ENCODE results near the gene SSBP3.
"Not testable (repeated sequence)": the region's sequence is repeated elsewhere in the genome, so short reads cannot be mapped to it uniquely, and the experiment has no call there.

SSBP3 gene

DNA sequence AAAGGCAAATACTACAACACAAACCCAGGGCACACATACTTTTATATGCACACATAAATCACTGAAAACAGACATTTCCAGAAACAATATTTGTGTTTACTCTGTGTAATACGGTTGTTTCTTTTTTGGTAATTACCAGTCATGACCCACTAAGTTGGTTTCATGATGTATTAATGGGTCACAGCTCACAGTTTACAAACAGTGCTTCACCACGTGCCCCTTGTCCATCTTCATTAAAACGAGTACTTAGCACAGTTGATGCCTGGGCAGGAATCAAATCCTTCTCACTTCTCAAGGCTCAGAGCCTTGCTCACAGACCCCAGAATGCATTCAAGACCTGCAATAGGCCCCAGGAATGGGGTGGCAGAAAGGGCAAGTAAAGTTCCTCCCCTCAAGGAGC lies 13.8 kb downstream of the SSBP3 start:
- DNase-seq (ENCODE audit: low read depth) = no peak

DNA sequence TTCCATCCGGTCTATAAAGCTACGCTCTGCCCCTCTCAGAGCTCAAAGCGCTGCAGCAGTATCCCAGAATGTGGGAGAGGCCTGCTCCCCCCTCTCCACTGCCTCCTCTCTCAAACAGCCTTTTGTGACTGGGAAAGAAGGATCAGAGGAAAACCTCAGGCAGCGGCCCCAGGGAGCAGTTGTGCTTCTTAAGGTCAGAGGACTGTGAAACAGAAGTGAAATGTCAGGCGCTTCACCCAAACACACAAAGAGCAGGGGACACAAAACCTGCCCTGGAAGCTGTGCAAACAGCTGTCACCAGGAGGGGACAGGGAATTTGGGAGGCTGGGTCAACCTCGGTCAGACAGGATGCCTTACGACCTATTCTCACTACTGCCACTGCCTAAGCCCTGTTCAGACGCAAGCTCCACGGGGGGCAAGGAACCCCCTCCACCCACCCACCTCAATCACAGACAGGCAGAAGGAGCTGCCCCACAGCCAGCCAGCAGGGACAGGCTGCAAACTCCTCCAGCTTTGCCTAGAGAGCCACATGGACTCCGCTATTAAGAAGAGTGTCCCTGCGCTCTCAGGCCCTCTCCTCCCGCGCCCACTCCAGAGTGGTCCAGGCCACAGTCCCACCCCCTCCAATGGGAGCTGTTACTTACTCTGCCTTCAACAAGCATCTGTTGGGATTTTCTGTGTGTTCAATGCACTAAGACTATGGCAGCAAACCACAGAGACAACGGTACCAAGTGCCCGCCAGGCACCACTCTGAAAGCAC lies 14.6 kb downstream of the SSBP3 start:
- no peak for DNase-seq (ENCODE audit: low read depth)

DNA sequence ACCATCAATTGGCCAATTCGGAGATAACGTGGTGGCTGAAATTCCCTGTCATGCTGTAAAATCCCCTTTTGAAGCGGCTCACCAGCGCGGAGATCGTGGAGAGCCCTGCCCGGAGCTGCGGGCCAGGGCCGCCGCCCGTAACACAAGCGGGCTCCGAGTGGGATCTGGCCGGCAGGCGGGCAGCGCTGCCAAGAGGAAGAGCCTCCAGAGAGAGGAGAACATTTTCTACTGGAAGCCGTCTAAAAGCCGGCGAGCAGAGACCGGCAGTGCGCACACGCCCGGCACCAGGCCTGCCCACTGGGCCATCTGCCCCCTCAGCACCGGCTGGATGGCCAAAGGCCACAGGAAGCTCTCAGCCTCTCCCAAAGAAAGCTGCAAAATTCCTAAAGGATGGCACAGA lies 15.5 kb downstream of the SSBP3 start:
- no peak for DNase-seq (ENCODE audit: low read depth)

DNA sequence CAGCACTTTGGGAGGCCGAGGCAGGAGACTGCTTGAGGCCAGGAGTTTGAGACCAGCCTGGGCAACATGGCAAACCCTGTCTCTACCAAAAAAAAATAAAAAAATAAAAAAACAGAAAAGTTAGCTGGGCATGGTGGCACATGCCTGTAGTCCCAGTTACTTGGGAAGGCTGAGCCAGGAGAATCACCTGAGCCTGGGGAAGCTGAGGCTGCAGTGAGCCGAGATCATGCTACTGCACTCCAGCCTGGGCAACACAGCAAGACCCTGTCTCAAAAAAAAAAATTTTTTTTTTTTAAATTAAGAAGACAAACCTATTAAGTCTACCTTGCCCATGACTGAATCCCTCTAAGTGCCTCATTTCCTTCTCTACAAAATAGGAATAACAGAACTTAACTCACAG lies 16.6 kb downstream of the SSBP3 start:
- not testable (repeated sequence) for DNase-seq (ENCODE audit: low read depth)

DNA sequence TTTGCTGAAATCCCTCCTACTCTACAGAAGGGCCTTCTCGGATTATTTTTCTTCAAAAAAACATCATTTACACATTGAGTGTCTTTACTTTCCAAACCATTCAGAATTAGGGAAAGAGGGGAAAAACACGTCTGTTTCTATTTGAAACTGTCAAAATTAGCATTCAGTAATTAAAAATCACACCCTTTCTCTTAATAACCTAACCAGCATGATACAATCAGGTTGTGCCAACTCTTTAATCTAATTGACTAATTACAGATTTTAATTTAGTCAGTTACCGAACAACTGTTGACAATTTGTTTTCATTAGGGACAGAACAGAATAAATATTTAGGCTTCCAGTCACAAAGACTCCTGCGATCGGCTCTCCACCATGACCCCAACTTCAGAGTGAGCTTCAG lies 18.8 kb downstream of the SSBP3 start:
- DNase-seq (ENCODE audit: low read depth) = no peak

DNA sequence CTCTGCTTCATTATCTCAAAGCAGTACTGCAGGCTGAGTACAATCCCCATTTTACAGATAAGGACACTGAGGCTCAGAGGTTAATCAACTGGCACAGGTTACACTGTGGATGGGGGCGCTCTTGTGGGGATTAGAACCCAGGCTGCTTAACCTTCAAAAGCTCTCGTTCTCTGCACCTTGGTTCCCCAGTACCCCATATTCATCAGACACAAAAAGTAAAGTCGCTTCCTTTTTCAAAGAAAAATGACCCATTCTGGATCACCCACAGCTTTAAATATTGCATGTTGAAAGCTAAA lies 20.5 kb downstream of the SSBP3 start:
- DNase-seq (ENCODE audit: low read depth) = no peak

DNA sequence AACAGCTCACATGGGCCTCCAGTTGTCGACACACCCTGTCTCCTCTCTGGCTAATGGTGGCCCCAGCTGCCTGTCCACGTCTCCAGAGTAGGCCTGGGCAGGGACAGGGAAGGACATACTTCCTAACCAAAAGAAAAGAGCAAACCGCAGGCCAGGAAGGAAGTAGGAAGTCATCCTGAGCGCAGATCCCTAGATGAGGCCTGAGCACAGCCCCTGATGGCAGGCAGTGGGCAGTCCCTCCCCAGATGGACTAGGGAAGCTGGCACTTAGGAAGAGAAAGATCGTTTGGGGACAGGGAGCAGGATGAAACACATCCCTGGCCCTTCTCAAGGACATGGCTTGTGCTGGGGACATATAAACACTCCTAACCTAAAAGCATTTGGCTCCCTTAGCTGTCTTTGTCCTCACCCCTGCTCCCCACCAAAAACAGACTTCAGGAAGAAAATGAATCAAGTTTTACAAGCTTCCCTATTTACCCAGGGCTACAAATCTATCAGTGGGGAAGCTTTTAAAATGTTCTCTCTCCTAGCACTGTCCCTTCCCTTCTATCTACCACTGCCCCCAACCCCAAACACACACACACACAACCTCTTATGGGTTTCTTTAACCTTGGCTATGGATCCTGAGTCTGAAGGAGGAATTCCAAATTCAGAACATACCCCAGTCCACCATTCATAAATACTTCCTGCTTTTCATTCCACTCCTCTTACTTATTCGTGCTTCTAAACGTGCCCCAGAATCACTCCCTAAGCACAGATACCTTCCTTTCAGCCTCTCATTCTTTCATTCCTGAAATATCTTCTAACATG lies 21.1 kb downstream of the SSBP3 start:
- no peak for DNase-seq (ENCODE audit: low read depth)

DNA sequence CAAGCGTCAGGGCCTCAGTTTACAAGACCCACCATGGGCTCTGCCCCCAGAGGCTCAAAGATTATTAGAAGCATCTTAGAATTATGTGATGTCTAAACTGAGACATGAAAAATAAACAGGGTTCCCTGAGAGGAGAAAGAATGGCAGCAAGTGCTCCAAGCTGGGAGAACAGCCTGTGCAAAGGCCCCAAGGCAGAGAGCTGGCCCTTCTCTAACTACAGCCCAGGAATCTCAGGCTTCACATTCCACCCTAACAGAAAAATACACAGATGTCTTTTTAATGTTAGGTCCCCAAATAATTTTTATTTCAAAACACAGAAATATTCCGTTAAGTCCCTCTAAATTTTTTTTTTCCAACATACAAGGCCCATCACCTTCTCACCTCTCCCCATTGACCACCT lies 21.7 kb downstream of the SSBP3 start:
- DNase-seq (ENCODE audit: low read depth) = no peak

DNA sequence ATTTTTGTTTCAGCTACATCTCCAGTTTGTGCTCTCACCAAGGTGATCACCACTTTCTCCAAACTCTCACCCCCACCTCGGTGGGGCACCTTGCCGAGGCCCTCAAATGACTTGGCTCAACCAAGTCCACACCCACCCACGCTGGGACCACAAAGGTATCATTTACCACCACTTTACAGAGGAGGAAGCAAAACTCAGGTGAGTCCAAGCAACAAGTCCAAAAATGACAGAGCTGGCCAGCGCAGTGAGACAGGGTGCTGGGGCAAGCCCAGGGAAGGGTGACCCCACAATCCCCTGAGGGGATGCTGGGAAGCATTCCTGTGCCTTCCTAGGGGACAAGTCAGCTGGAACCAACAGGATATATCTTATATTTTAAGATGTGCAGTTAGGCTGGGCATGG lies 24.7 kb downstream of the SSBP3 start:
- no peak for DNase-seq (ENCODE audit: low read depth)

DNA sequence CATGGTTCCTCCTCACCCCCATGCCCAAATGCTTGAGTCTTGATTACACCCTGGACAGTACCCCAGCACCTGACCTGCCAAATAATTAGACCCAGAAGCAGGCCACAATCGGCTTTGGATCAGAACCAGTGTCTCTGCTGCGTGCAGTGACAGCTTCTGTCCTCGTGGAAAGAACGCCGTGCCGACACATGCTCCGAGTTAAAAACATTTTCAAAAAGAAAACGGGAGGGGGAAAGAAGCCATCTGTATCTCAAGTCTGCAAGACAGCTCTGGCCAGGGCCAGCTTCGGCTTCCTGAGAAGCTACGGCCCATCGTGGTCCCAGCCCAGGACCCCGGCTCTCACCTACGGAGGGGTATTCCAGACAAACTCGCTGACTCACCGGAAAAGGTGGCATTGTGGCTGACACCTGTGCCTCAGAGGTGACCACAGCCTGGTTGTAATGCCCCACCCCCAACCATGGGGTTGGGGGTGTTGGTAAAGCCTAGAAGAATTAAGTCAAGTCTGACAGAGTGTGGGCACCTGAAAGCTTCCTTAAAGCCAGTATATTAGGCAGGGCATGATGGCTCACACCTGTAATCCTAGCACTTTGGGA lies 25.8 kb downstream of the SSBP3 start:
- DNase-seq (ENCODE audit: low read depth) = peak; percentile 24

DNA sequence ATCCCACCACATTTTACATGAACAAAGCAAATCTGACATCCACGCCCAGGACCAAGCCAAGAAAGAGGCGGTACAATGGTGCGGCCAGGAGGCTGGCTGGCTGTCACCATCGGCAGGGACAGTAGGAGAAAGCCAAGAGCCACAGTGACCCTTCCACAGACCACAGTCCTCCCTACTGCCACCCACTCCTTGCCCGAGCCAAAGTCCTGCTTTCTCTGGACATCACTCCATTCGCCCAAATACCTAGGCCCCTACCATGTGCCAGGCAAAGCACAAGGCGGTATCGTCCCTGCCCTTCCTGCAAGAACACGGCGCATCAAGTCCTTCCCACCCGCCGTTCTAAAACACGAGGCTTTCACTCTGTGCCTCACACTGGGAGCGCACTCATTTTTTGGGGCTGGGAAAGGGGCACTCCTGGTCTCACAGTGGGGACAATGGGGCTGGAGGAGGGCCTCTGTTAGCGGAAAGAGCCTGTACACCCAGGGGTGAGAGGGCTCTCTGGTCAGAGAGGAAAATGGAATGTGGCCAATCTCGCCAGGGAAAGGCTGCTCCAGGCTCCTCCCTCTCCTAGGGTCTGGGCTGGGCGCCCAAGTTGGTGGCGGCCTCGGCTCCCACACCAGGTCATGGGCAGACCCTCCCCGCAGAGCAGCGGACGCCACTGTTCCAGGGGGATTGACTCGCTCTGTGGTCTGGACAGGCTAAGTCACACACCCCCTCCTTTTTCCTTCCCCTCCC lies 26.5 kb downstream of the SSBP3 start:
- DNase-seq (ENCODE audit: low read depth) = no peak

DNA sequence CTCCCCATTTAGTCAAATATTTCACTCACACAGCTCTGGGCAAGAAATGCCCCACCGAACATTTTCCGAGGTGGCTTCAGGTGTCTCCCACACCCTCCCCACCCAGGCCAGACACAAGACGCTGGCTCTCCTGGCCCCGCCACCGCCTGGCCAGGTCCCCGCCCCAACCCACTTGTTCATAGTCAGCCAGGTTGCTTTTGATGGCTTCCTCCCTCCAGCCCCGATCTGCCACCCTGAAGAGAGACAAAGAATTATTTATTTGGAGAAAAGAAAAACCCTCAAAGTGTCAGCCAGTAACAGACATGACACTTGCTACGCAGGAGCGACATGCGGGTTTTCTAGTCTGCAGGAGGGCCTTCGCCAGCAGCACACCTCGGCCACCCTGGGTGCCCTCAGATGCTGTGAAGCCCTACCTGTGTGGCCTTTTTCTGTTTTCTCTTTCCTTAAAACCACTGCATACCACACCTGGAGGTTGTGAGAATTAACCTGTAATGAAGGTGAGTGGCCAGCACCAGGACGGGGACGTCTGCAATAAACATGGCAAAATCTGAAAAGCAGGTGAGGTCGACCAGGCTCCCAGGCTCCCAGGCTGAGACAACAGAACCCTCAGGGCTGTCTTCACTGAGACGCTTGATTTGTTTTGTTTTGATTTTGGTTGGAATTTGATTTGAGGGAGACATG lies 27.2 kb downstream of the SSBP3 start:
- DNase-seq (ENCODE audit: low read depth) = no peak

DNA sequence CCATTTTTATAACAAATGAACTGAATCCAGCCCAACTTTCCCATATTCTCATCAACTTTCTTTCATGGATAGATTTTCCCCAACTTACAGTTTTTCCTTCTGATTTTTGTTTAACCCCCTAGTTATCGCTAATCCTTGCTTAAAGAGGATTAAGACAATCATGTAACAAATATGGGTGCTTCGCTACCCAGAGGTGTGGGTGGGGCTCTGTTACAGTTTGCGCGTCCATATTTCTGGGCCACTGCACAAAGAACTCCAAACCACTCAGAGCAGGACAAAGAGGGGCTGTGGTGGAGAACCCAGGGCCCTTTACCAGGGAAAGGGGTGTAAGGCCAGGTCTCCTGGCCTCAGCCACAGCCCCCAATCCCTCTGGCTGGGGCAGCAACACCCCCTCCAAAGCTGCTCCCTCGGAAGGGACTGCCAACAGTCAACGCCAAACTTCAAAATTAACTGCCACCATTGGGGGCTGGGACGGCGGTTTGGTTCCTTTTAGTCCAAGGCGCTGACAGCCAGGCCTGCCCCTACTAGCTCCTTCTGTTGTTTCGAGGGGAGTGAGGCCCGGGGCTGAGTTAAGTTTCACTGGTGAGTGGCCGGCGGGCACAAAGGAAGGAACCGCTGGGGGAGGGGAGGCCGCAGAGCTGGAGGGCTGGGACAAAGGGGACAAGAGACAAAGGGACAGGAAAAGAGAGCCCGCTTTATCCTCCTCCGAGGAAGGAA lies 27.9 kb downstream of the SSBP3 start:
- DNase-seq (ENCODE audit: low read depth) = no peak

DNA sequence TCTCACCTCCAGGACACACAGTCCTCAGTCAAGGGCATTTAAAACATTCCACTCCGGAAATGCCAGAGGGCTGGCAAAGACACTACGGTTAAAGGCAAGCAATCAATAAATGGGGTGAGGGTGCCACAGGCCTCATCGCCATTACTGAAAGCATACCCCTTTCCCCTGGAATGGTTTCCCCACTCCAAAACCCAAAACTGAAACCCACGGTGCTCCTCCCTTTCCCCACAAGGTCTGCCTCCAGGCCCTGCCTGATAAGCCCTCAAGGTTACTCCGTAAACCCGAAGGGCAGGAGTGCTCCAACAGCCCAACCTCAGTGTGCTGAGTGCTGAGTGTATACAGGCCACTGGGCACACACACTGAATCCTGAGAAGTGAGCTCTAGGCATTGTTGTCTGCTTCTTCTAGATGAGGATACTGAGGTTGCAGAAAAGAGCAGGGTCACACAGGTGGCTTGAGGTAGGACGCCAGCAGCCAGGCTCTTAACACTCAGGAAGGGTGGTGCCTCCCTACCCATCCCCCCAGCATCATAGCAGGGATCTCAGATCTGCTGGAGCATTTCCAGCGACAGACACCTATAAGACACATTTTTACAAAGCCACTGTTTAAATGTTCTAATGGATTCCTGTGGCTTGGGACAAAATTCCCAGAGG lies 29.0 kb downstream of the SSBP3 start:
- DNase-seq (ENCODE audit: low read depth) = no peak

DNA sequence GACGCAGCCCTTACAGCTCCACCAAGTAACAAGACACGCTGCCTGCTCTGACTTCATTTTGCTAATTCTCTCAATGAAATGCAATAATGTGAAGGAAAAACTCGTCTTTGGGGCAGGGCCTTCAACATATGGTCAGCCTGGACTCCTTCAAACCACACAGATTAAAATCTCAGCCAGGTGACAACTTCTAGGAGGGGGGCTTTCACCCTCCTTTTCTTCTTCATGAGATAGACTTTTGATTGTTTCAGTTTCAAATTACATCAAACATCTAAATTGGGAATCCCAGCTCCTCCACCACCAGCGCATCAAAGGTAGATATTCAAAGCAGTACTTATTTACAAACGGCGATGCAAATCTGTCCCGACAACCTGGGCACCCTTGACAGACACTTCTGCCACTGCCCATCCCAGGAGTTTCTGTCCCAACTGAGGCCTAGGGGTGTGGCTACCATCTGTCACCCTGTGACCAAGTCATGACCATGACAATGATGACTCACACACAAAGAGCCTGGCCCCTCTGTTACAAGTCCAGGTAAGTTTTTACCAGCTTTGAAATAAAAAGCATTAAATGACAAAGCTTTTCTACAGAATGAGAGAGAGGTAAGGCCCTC lies 29.7 kb downstream of the SSBP3 start:
- DNase-seq (ENCODE audit: low read depth) = no peak

DNA sequence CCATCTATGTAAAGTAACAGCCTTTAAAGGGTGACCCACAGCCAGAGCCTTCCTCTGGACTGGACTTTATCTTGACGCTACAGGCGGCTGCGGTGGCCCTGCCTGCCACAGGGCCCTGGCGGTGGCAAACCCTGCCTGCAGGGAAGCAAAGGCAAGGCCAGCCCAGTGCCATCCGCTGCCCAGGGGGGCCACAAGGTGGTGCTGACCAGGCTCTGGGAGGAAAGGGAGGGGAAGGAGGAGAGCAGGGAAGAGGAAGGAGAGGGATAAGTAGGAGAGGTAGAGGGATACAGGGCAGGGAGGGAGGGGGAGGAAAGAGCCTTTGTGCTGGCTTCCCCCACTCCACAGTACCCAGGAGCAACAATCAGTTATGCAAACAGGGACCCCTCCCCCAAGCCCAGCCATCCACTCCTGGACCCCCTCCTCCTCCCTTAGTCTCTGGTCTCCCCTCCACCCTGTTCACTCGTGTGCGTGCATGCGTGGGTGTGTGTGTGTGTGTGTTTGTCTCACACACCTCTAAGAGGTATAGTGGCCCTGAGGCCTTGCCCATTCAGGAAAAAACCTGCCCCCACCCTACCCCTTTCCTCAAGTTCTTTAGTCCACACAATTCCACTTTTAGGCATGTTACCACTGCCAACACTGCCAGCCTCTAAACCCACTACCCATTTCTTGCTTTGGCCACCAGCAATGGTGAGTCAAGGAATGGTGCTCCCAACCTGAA lies 30.3 kb downstream of the SSBP3 start:
- DNase-seq (ENCODE audit: low read depth) = no peak

DNA sequence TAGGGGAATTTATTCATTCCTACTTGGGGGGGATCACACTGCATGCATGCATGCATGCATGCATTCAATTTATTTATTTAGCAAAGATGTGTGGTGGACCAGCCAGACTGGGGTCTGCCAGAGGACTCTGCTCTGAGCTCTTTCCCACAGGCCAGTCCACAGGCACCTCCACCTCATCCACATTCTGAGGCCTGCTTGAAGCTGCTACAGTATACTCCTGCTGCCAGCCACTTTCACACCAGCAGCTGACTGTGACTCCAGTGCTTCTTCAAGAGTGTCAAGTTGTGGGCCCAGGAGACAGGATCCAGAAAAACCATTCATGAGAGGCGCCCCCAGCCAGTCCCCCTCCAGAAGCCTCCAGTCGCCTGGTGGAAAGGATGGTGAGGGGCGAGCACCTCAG lies 30.9 kb downstream of the SSBP3 start:
- no peak for DNase-seq (ENCODE audit: low read depth)

DNA sequence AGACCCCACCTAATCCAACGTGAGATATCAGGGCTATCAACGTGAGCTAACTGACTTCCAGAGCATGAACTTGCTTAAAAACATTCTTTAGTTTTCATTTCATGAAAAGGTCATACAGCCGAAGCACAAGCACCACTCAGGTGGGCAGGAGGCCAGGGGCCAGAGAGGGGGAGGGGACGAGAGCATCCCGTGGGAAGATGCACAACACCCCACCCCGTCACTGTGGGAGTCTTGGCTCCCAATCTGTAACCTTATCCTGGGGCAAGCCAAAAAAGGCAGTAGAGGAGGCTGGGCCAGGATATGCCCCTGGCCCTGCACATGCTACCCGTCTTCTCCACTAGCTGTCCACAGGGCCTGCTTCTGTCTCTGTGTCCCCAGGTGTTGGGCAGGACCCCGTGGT lies 31.4 kb downstream of the SSBP3 start:
- no peak for DNase-seq (ENCODE audit: low read depth)

DNA sequence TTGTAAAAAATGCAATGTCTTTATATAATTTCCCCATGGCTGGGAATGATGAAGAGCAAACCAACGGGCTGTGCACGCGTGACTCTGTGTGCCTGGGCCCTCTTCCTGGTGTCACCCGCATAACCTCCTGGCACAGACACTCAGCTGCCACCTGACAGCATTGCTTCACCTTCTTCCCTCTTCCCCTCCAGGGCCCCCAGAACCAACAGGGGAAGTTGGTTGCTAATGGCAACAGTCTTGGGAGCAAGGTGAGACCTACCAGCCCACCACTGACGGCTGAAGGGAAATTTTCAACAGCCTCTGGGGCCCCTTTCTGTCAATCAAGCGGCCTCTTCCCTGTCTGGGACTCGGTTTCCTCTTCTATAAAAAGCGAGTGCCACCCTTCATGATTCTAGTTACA lies 33.2 kb downstream of the SSBP3 start:
- DNase-seq (ENCODE audit: low read depth) = no peak

DNA sequence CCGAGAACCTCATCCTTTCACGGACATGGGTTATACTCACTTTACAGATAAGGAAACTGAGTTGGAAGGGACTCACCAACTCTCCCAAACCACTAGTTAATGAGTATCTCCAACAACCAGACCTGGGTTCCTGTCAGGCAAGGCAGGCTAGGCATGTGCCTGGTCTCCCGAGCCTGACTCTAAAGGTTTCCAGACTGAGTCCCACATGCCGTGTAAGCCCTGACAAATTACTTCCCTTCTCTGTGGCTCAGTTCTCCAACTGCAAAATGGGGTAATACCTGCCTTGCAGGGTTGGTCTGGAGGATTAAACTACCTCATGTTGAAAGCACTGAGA lies 34.3 kb downstream of the SSBP3 start:
- no peak for DNase-seq (ENCODE audit: low read depth)

Data from activated T-cell treated with anti-CD3 and anti-CD28 coated beads for 48 hours (primary cell).